Measurements from ENCODE around the gene SERPINB5. TPM values are rescaled to one million over a fixed set of nuclear protein-coding genes. Genes with fewer than 3 reads are reported as not detected.

The SERPINB5 gene
- total RNA-seq, 1 experiment from 2014 or later, result 26.2 TPM

GRCh38 chr18:63465059-63465458 lies 11.7 kb upstream of the SERPINB5 start:
- Histone ChIP-seq H3K27ac (no peak overlapping the region; the same call in 1 of the 2 replicates), H3K79me2 (ENCODE audit: low read depth) (no peaks in the 10 kb centered on the region), H3K9me3 (ENCODE audit: insufficient read depth, low read depth) (no peaks in the 10 kb centered on the region), H3K4me1 (replicated peaks; ENCODE audit: insufficient read depth) (0 out of 2 replicates have a peak, but pooled peaks cover 9% of the 10 kb centered on the region), H3K4me3 (no peak overlapping the region), H4K20me1 (ENCODE audit: insufficient read depth) (no peaks in the 10 kb centered on the region), H3K4me2 (no peak overlapping the region), H3F3A (ENCODE audit: insufficient read depth, low read depth) (no peaks in the 10 kb centered on the region), H3K36me3 (ENCODE audit: low read depth) (no peaks in the 10 kb centered on the region), H3K9me2 (ENCODE audit: insufficient read depth) (no peaks in the 10 kb centered on the region), H3K27me3 (ENCODE audit: insufficient read depth, low read depth) (no peaks in the 10 kb centered on the region), H2AFZ (no peak overlapping the region)
- DNase-seq, result no peak
- BruUV-seq (replicated peaks), result no TSS peak
- ChIA-PET POLR2A (ENCODE audit: unreplicated experiment) (no interaction called here), CTCF (no interaction called here)
- intact Hi-C loops (cut with micrococcal nuclease; ENCODE audit: unreplicated experiment), result no loop called here
- TF ChIP-seq EZH2 (IDR thresholded peaks at IDR 0.05; ENCODE audit: low read depth) (no peak), CTCF (conservative IDR thresholded peaks at IDR 0.05) (no peak)

- ChIA-PET CTCF (no interaction called here), POLR2A (ENCODE audit: unreplicated experiment) (no interaction called here)
- Histone ChIP-seq H3K27ac (no peak overlapping the region), H3K79me2 (ENCODE audit: low read depth) (no peaks in the 10 kb centered on the region), H3K4me1 (replicated peaks; ENCODE audit: insufficient read depth) (peaks cover 22% of the 10 kb centered on the region; the same call in 1 of the 2 replicates), H3K4me3 (no peak overlapping the region), H3K9me2 (ENCODE audit: insufficient read depth) (no peaks in the 10 kb centered on the region), H3K27me3 (ENCODE audit: insufficient read depth, low read depth) (no peaks in the 10 kb centered on the region), H4K20me1 (ENCODE audit: insufficient read depth) (no peaks in the 10 kb centered on the region), H3K36me3 (ENCODE audit: low read depth) (no peaks in the 10 kb centered on the region), H3K9me3 (ENCODE audit: insufficient read depth, low read depth) (no peaks in the 10 kb centered on the region), H3F3A (ENCODE audit: insufficient read depth, low read depth) (peaks cover 8% of the 10 kb centered on the region), H3K4me2 (no peak overlapping the region), H2AFZ (no peak overlapping the region; the same call in 1 of the 2 replicates)
- TF ChIP-seq EZH2 (IDR thresholded peaks at IDR 0.05; ENCODE audit: low read depth) (no peak), CTCF (conservative IDR thresholded peaks at IDR 0.05) (no peak)
- intact Hi-C loops (cut with micrococcal nuclease; ENCODE audit: unreplicated experiment), result no loop called here
- no peak for DNase-seq
- no TSS peak for BruUV-seq (replicated peaks)
These were observed 9.1 kb upstream of the SERPINB5 start for GRCh38 chr18:63467699-63468098.

- no peaks in the 10 kb centered on the region for H3K36me3 ChIP-seq (ENCODE audit: low read depth)
- H3K9me3 ChIP-seq (ENCODE audit: insufficient read depth, low read depth), result no peaks in the 10 kb centered on the region
- H4K20me1 ChIP-seq (ENCODE audit: insufficient read depth), result no peaks in the 10 kb centered on the region
- no peak overlapping the region for H3K4me3 ChIP-seq
- H3K27me3 ChIP-seq (ENCODE audit: insufficient read depth, low read depth), result no peaks in the 10 kb centered on the region
- ChIA-PET POLR2A (ENCODE audit: unreplicated experiment) (no interaction called here), CTCF (no interaction called here)
- no peak for TF ChIP-seq CTCF (conservative IDR thresholded peaks at IDR 0.05)
- TF ChIP-seq EZH2 (IDR thresholded peaks at IDR 0.05; ENCODE audit: low read depth), result no peak
- H3K79me2 ChIP-seq (ENCODE audit: low read depth), result no peaks in the 10 kb centered on the region
- H3K4me2 ChIP-seq, result no peak overlapping the region
- peaks cover 25% of the 10 kb centered on the region; the same call in 1 of the 2 replicates for H3K4me1 ChIP-seq (replicated peaks; ENCODE audit: insufficient read depth)
- no TSS peak for BruUV-seq (replicated peaks)
- H3F3A ChIP-seq (ENCODE audit: insufficient read depth, low read depth), result peaks cover 10% of the 10 kb centered on the region
- no peaks in the 10 kb centered on the region for H3K9me2 ChIP-seq (ENCODE audit: insufficient read depth)
- DNase-seq, result no peak
- H3K27ac ChIP-seq, result no peak overlapping the region
- H2AFZ ChIP-seq, result no peak overlapping the region
- intact Hi-C loops (cut with micrococcal nuclease; ENCODE audit: unreplicated experiment), result no loop called here
These were observed 8.2 kb upstream of the SERPINB5 start for GRCh38 chr18:63468575-63468974.
